GM12892 (cell line): ENCODE measurements around the gene ARHGAP10.

Experiments
- POLR2A ChIP-seq: IDR thresholded peaks from 2 replicates; pipeline ENCODE4 v1.6.1; 2011; ENCODE audit warnings: low read depth, low read length, control low read depth
- POLR2AphosphoS5 ChIP-seq: IDR thresholded peaks from 2 replicates; pipeline ENCODE4 v1.6.1; 2011; ENCODE audit warnings: low read depth, low read length, control low read depth

DNA sequence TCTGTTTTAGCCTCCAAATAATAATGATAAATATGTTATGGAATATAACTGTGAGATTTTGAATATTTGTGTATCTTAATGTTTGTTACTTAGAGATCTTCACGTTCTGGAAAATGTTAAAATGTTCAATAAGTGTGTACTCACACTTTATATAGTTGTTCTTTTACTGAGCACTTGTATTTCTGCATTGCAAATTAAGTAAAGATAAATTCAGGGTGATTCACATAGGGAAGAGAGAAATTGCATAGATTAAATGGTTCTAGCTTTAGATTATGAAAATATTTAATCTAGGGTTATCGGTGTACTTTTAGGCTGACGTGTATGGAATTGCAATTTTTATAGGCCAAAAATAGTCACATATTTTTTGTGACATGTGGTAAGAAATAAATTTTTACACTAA lies 148.6 kb downstream of the ARHGAP10 start:
- TF ChIP-seq POLR2A, result no peak
- no peak for TF ChIP-seq POLR2AphosphoS5
